H1 (cell line): ENCODE data around the gene KCNC4. TPM values are rescaled to one million over a fixed set of nuclear protein-coding genes. Genes with fewer than 3 reads are reported as not detected.

ENCODE experiments used
- CTCF ChIA-PET: fragments of 300-600 bp; sonication (Branson Sonifier 250); formaldehyde crosslinking; loops from one replicate; lab custom pipeline; 2021; ENCODE audit not compliant: partially characterized antibody; lab: Charles Lee
- POLR2A ChIA-PET: fragments of 300-600 bp; sonication (Branson Sonifier 250); formaldehyde crosslinking; loops from one replicate; lab custom pipeline; 2021; ENCODE audit warnings: inconsistent platforms; ENCODE audit not compliant: partially characterized antibody; lab: Charles Lee
- DNase-seq, 2 experiments: peaks; one replicate each; pipeline versions ENCODE4 v3.0.0 to v3.0.0-alpha.2; 2010 to 2022; ENCODE audit warnings: low spot score in 2 of 2, low read depth in 1 of 2, mixed read lengths in 1 of 2
- FAIRE-seq: peaks from 2 replicates; lab custom pipeline; 2011; peaks lifted over from hg19 to GRCh38; lab: Jason Lieb, UNC
- H2AFZ ChIP-seq: 2 replicates; pipeline ENCODE4 v1.8.1; 2012; ENCODE audit warnings: low read length, inconsistent platforms
- H2AK5ac ChIP-seq: 2 replicates; pipeline ENCODE4 v1.6.1; 2013; ENCODE audit warnings: low read depth, low read length
- H2BK120ac ChIP-seq: replicated peaks from 2 replicates; pipeline ENCODE3; 2013; ENCODE audit warnings: low read depth, low read length, inconsistent platforms
- H2BK12ac ChIP-seq: 2 replicates; pipeline ENCODE4 v1.6.1; 2013; ENCODE audit warnings: low read depth, low read length
- H2BK15ac ChIP-seq: 2 replicates; pipeline ENCODE4 v1.6.1; 2013; ENCODE audit warnings: low read length
- H2BK20ac ChIP-seq: 2 replicates; pipeline ENCODE4 v1.6.1; 2013; ENCODE audit warnings: low read length
- H2BK5ac ChIP-seq: 2 replicates; pipeline ENCODE4 v1.6.1; 2013; ENCODE audit warnings: low read depth, low read length
- H3K14ac ChIP-seq: 2 replicates; pipeline ENCODE4 v1.6.1; 2013; ENCODE audit warnings: inconsistent platforms; ENCODE audit not compliant: insufficient read length
- H3K18ac ChIP-seq: 2 replicates; pipeline ENCODE4 v1.6.1; 2013; ENCODE audit warnings: low read length; ENCODE audit errors: extremely low read depth
- H3K23ac ChIP-seq: 2 replicates; pipeline ENCODE4 v1.6.1; 2013; ENCODE audit warnings: inconsistent platforms; ENCODE audit not compliant: insufficient read length
- H3K23me2 ChIP-seq: 2 replicates; pipeline ENCODE4 v1.6.1; 2013; ENCODE audit warnings: low read depth, low read length
- H3K27ac ChIP-seq: 2 replicates; pipeline ENCODE4 v1.6.1; 2011; ENCODE audit warnings: low read depth, low read length, inconsistent platforms
- H3K27me3 ChIP-seq, 4 experiments: replicated peaks in 1 of 4; 1 replicate in 1 of 4; 2 replicates in 3 of 4; pipeline versions ENCODE4 v1.6.1 to v1.8.1; 2011 to 2013; ENCODE audit warnings: low read length in 3 of 4, mild to moderate bottlenecking in 3 of 4, inconsistent platforms in 2 of 4, mixed read lengths in 2 of 4, moderate library complexity in 1 of 4; ENCODE audit not compliant: control insufficient read depth in 3 of 4, insufficient read depth in 3 of 4; ENCODE audit errors: extremely low read depth in 1 of 4
- H3K36me3 ChIP-seq, 4 experiments: 2 replicates each; pipeline versions ENCODE4 v1.6.1 to v1.8.1; 2011 to 2013; ENCODE audit warnings: mild to moderate bottlenecking in 4 of 4, low read length in 3 of 4, moderate library complexity in 2 of 4, control low read depth in 1 of 4, inconsistent platforms in 1 of 4; ENCODE audit not compliant: insufficient read depth in 4 of 4, control insufficient read depth in 2 of 4
- H3K4ac ChIP-seq: replicated peaks from 2 replicates; pipeline ENCODE3; 2013; ENCODE audit warnings: low read length, low read depth, mixed read lengths, inconsistent platforms; ENCODE audit not compliant: insufficient read length
- H3K4me1 ChIP-seq, 4 experiments: replicated peaks in 1 of 4; 1 replicate in 1 of 4; 2 replicates in 3 of 4; pipeline versions ENCODE4 v1.6.1 to v1.8.1; 2011 to 2013; ENCODE audit warnings: low read length in 3 of 4, inconsistent platforms in 2 of 4, mixed read lengths in 1 of 4; ENCODE audit not compliant: insufficient read depth in 4 of 4, control insufficient read depth in 3 of 4
- H3K4me2 ChIP-seq, 2 experiments: 2 replicates each; pipeline versions ENCODE4 v1.6.1 to v1.8.1; 2011 to 2013; ENCODE audit warnings: low read depth in 2 of 2, low read length in 2 of 2, control low read depth in 1 of 2, inconsistent platforms in 1 of 2, mild to moderate bottlenecking in 1 of 2; ENCODE audit not compliant: insufficient read depth in 1 of 2
- H3K4me3 ChIP-seq, 4 experiments: fragments of 200-600, 300-600 bp in 1 of 4; sonication (generic), shearing (Covaris generic), sonication (Bioruptor Twin) in 1 of 4; 2 replicates each; pipeline versions ENCODE4 v1.5.1 to v1.8.1; 2011 to 2016; ENCODE audit warnings: low read length in 4 of 4, low read depth in 3 of 4, control low read depth in 2 of 4, inconsistent platforms in 2 of 4, mild to moderate bottlenecking in 2 of 4, mixed read lengths in 1 of 4, moderate library complexity in 1 of 4; ENCODE audit not compliant: insufficient read depth in 2 of 4; ENCODE audit errors: extremely low read depth in 1 of 4
- H3K56ac ChIP-seq: replicated peaks from 2 replicates; pipeline ENCODE3; 2013; ENCODE audit warnings: low read depth, mild to moderate bottlenecking, mixed read lengths, low read length, inconsistent platforms; ENCODE audit not compliant: insufficient read length
- H3K79me1 ChIP-seq: 2 replicates; pipeline ENCODE4 v1.6.1; 2013; ENCODE audit warnings: low read depth, low read length, control low read depth
- H3K79me2 ChIP-seq, 2 experiments: 2 replicates each; pipeline versions ENCODE4 v1.6.1 to v1.8.1; 2012 to 2013; ENCODE audit warnings: low read length in 2 of 2, mild to moderate bottlenecking in 2 of 2, inconsistent platforms in 1 of 2; ENCODE audit not compliant: insufficient read depth in 2 of 2, control insufficient read depth in 1 of 2
- H3K9ac ChIP-seq, 4 experiments: replicated peaks in 1 of 4; 1 replicate in 1 of 4; 2 replicates in 3 of 4; pipeline versions ENCODE4 v1.6.1 to v1.8.1; 2011 to 2013; ENCODE audit warnings: low read depth in 3 of 4, low read length in 3 of 4, control low read depth in 2 of 4, mild to moderate bottlenecking in 2 of 4, moderate library complexity in 2 of 4, inconsistent platforms in 1 of 4; ENCODE audit errors: extremely low read depth in 1 of 4
- H3K9me3 ChIP-seq, 2 experiments: 2 replicates each; pipeline versions ENCODE4 v1.6.1 to v1.8.1; 2012 to 2013; ENCODE audit warnings: mild to moderate bottlenecking in 2 of 2, moderate library complexity in 2 of 2, control low read depth in 1 of 2, inconsistent platforms in 1 of 2, low read depth in 1 of 2, low read length in 1 of 2, mixed read lengths in 1 of 2; ENCODE audit not compliant: insufficient read depth in 2 of 2
- H4K20me1 ChIP-seq, 2 experiments: replicated peaks in 1 of 2; 2 replicates each; pipeline versions ENCODE3 to v1.8.1; 2011 to 2013; ENCODE audit warnings: inconsistent platforms in 2 of 2, low read length in 2 of 2, mild to moderate bottlenecking in 1 of 2; ENCODE audit not compliant: insufficient read depth in 2 of 2, control insufficient read depth in 1 of 2
- H4K5ac ChIP-seq: 2 replicates; pipeline ENCODE4 v1.6.1; 2013; ENCODE audit warnings: low read length, low read depth, mixed read lengths, inconsistent platforms; ENCODE audit not compliant: insufficient read length
- H4K8ac ChIP-seq: 2 replicates; pipeline ENCODE4 v1.8.0; 2013; ENCODE audit warnings: mild to moderate bottlenecking, moderate library complexity, low read length, inconsistent platforms; ENCODE audit not compliant: insufficient read depth; ENCODE audit errors: extremely low read depth
- H4K91ac ChIP-seq: replicated peaks from 2 replicates; pipeline ENCODE3; 2013; ENCODE audit warnings: low read length, mixed read lengths, inconsistent platforms; ENCODE audit not compliant: insufficient read length
- ATF2 ChIP-seq: IDR thresholded peaks from 2 replicates; pipeline ENCODE4 v1.6.1; 2012; ENCODE audit warnings: low read length, inconsistent platforms
- CBX5 ChIP-seq: fragments of 300-800, 300-1000 bp; sonication (generic); IDR thresholded peaks from 2 replicates; pipeline ENCODE4 v1.7.1; 2016; ENCODE audit warnings: antibody characterized with exemption, low read length, low read depth
- HDAC2 ChIP-seq, 2 experiments: fragments of 300-600 bp in 1 of 2; sonication (generic) in 1 of 2; IDR thresholded peaks; 2 replicates each; pipeline ENCODE4 v1.6.1; 2011 to 2012; ENCODE audit warnings: low read depth in 2 of 2, low read length in 2 of 2, mild to moderate bottlenecking in 2 of 2, moderate library complexity in 2 of 2, borderline replicate concordance in 1 of 2, inconsistent platforms in 1 of 2
- PHF8 ChIP-seq: fragments of 200-600 bp; sonication (generic); conservative IDR thresholded peaks from 2 replicates; pipeline ENCODE4 v1.7.1; 2012; ENCODE audit warnings: low read depth, mild to moderate bottlenecking, inconsistent platforms, low read length, moderate library complexity
- POLR2A ChIP-seq, 2 experiments: IDR thresholded peaks; 1 replicate in 1 of 2; 2 replicates in 1 of 2; pipeline ENCODE4 v1.6.1; 2011; ENCODE audit warnings: low read depth in 2 of 2, low read length in 2 of 2, mild to moderate bottlenecking in 2 of 2; ENCODE audit errors: control extremely low read depth in 1 of 2
- RFX5 ChIP-seq: IDR thresholded peaks from 2 replicates; pipeline ENCODE4 v1.6.1; 2011; ENCODE audit warnings: low read depth, low read length, improper control_type of control experiment, borderline replicate concordance
- SIRT6 ChIP-seq: IDR thresholded peaks from one replicate; pipeline ENCODE4 v1.7.1; 2012; ENCODE audit warnings: low read length, inconsistent platforms
- SIX5 ChIP-seq: IDR thresholded peaks from 2 replicates; pipeline ENCODE4 v1.6.1; 2011; ENCODE audit warnings: mild to moderate bottlenecking, low read depth, low read length
- SP4 ChIP-seq: IDR thresholded peaks from 2 replicates; pipeline ENCODE4 v1.6.1; 2012; ENCODE audit warnings: low read length, inconsistent platforms
- SUZ12 ChIP-seq: fragments of 200-600 bp; sonication (generic); IDR thresholded peaks from 2 replicates; pipeline ENCODE4 v1.6.1; 2012; ENCODE audit warnings: mild to moderate bottlenecking, inconsistent platforms, low read length, moderate library complexity, mixed read lengths
- TBP ChIP-seq: IDR thresholded peaks from 2 replicates; pipeline ENCODE4 v1.6.1; 2011; ENCODE audit warnings: low read depth, low read length, improper control_type of control experiment
- WGBS, 2 experiments: shearing (Covaris generic) in 1 of 2; methylation state at CpG; one replicate each; pipeline versions ENCODE4 v1.1.6 to v1.1.7; 2013 to 2015; ENCODE audit warnings: low lambda C conversion rate in 2 of 2, mixed read lengths in 2 of 2, inconsistent platforms in 1 of 2, low coverage in 1 of 2, missing lambda C conversion rate in 1 of 2; ENCODE audit not compliant: insufficient replicate concordance in 2 of 2, insufficient coverage in 1 of 2, insufficient read length in 1 of 2; ENCODE audit errors: extremely low coverage in 1 of 2, missing lambda C conversion rate in 1 of 2; 5-methylcytosine and 5-hydroxymethylcytosine counted together
- polyA plus RNA-seq, 7 experiments: library from polyadenylated mRNA; depleted of rRNA in 3 of 7; stranded (reverse) in 5 of 7; unstranded in 2 of 7; fragments of >200 nt in 5 of 7; fragments of 200-250 nt in 2 of 7; gene quantifications; 1 replicate in 5 of 7; 2 replicates in 1 of 7; 4 replicates in 1 of 7; pipeline versions ENCODE4 v1.2.1 to v1.2.3, GENCODE V29; 2011 to 2013; ENCODE audit warnings: missing spikeins in 2 of 7, mixed read lengths in 2 of 7
- total RNA-seq: library from RNA; stranded (reverse); fragmentation: NEBNext Ultra II Directional; extraction: Animal tissue kit (Norgen Biotek cat#: 25700); gene quantifications from 2 replicates; pipeline ENCODE4 v1.2.1, GENCODE V29; 2021

The KCNC4 gene
- total and polyA plus RNA-seq, 2 of the 8 experiments (the other 6 are each of a cell fraction or from before 2014, with no cell fraction given), result 8.1 to 11.2 TPM

- Histone ChIP-seq H3K18ac (no peak overlapping the region), H3K36me3 (peaks cover 0 to 5% (median 0%) of the 10 kb centered on the region in 4 experiments; a peak in 3 of 8 replicates), H3K79me2 (no peaks in the 10 kb centered on the region), H2BK20ac (no peak overlapping the region), H3K4me2 (no peak overlapping the region), H3K14ac (no peak overlapping the region), H2BK15ac (0 out of 2 replicates have a peak overlapping the region, but pooled peaks have one; percentile 81), H3K23me2 (no peaks in the 10 kb centered on the region; the same call in 1 of the 2 replicates), H3K9ac (no peak overlapping the region), H4K91ac (no peak overlapping the region), H2BK120ac (no peak overlapping the region), H2BK5ac (no peak overlapping the region), H4K20me1 (peaks cover 0 to 2% of the 10 kb centered on the region in 2 experiments), H3K4me3 (no peak overlapping the region), H4K5ac (no peak overlapping the region), H3K23ac (no peak overlapping the region), H3K4me1 (peaks cover 0 to 9% (median 3%) of the 10 kb centered on the region in 4 experiments; a peak in 3 of 7 replicates), H2AK5ac (no peak overlapping the region), H2AFZ (no peak overlapping the region), H3K4ac (no peak overlapping the region), H3K27ac (no peak overlapping the region), H2BK12ac (no peak overlapping the region), H3K79me1 (no peaks in the 10 kb centered on the region), H3K56ac (no peak overlapping the region), H3K9me3 (no peaks in the 10 kb centered on the region), H3K27me3 (no peaks in the 10 kb centered on the region; a peak in 1 of 7 replicates), H4K8ac (no peak overlapping the region)
- 84% methylated on average over 11 of the region's 11 CpGs; no CpG with 5 or more reads in 1 of the 2 experiments for WGBS, 2 experiments
- ChIA-PET POLR2A (no interaction called here), CTCF (interaction anchor here (1.3 to 3.0 kb wide), 7 partner anchors 9 to 224 kb away, joined by 3 to 10 read pairs (median 4); no protein-coding TSS in a partner anchor)
- FAIRE-seq, result no peak
- DNase-seq, result no peak
- TF ChIP-seq PHF8 (no peak), POLR2A (IDR thresholded peaks at IDR 0.05; ENCODE audit: control extremely low read depth in 1 of 2, low read depth in 2 of 2, low read length in 2 of 2) (no peak), ATF2 (no peak), RFX5 (no peak), SIX5 (no peak), SIRT6 (no peak), TBP (no peak), SP4 (no peak), HDAC2 (IDR thresholded peaks at IDR 0.05; ENCODE audit: borderline replicate concordance in 1 of 2, low read depth in 2 of 2, low read length in 2 of 2) (no peak), CBX5 (no peak), SUZ12 (no peak)
These were observed 25.9 kb downstream of the KCNC4 start for GRCh38 chr1:110235834-110236682.
